ENCODE results near the gene CACNA1C. TPM values are rescaled to one million over a fixed set of nuclear protein-coding genes. Genes with fewer than 3 reads are reported as not detected.

Gene CACNA1C
- total RNA-seq, 1 donor from 2014 or later, result 6.8 TPM

- peak; percentile 71 for DNase-seq (ENCODE audit: low spot score)
These were observed 303.9 kb downstream of the CACNA1C start for GRCh38 chr12:2356601-2357125.

GRCh38 chr12:2358986-2359658, 306.3 kb downstream of the CACNA1C start:
- peak; percentile 64 for DNase-seq (ENCODE audit: low spot score)

- peak; percentile 77 for DNase-seq (ENCODE audit: low spot score)
These were observed 307.2 kb downstream of the CACNA1C start for GRCh38 chr12:2359725-2360629.

GRCh38 chr12:2360630-2361170, 307.9 kb downstream of the CACNA1C start:
- peak; percentile 30 for DNase-seq (ENCODE audit: low spot score)

GRCh38 chr12:2363836-2364609, 311.2 kb downstream of the CACNA1C start:
- peak; percentile 28 for DNase-seq (ENCODE audit: low spot score)

GRCh38 chr12:2364631-2365051, 311.9 kb downstream of the CACNA1C start:
- DNase-seq (ENCODE audit: low spot score), result peak; percentile 59

GRCh38 chr12:2366711-2367110, 313.9 kb downstream of the CACNA1C start:
- DNase-seq (ENCODE audit: low spot score), result peak; percentile 24

GRCh38 chr12:2372178-2372577, 319.4 kb downstream of the CACNA1C start:
- DNase-seq (ENCODE audit: low spot score), result peak; percentile 33

GRCh38 chr12:2372735-2373134, 319.9 kb downstream of the CACNA1C start:
- DNase-seq (ENCODE audit: low spot score), result peak; percentile 84

DNA sequence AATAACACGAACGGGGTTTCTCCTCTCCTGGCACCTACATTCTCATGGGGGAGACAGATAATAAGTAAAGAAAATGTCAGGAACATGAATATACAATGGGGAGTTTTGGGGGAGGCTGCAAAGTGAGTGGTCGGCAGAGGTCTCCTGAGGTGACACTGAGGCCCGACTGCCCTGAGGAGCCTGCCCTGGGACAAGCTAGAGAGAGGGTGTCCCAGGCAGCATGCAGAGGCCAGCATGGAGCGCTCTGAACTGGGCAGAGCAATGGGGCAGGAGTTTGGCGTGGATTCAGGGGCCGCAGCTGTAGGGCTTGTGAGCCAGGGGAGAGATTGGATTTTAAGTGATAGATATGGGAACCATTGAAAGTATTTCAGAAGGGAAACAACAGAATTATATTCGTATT, 320.5 kb downstream of the CACNA1C start:
- no peak for DNase-seq (ENCODE audit: low spot score)

DNA sequence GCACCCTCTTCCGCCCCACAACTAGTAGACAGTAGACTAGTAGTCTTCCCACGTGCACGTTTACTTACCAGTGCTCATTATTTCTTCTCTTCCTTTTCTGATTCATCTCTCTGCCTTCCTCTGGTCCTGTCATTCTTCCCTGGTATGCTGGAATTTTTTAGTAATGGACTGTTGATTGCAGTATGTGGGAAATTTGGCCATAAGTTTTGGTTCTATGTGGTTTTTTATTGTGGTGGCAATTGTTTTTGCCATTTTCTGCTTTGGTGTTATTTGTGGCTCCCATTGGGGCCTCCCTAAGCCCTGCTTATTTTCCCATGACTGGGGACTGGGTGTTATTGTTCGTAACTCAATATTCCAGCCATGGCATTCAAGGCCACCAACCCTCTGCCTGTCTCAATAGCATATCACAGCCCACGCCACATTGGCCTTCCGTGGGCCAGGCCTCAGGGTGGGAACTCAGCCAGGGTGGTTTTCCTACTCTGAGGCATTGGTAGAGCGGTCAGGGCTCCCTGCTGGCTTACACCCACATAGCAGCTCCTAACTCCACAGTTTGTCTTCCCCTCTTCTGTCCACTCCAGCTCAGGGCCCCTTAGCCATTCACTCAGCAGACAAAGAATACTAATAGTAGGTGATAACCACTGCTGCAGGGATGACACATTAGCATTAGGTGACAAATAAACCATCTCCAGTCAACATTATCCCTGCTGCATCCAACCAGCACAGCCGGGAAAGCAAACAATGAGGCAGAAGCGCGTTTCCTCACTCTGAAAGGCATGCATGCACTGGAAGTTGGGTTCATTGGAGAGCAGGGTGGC, 321.5 kb downstream of the CACNA1C start:
- no peak for DNase-seq (ENCODE audit: low spot score)

- no peak for DNase-seq (ENCODE audit: low spot score)
These were observed 323.1 kb downstream of the CACNA1C start for GRCh38 chr12:2375871-2376270.

- peak; percentile 77 for DNase-seq (ENCODE audit: low spot score)
These were observed 324.3 kb downstream of the CACNA1C start for GRCh38 chr12:2376908-2377657.

DNA sequence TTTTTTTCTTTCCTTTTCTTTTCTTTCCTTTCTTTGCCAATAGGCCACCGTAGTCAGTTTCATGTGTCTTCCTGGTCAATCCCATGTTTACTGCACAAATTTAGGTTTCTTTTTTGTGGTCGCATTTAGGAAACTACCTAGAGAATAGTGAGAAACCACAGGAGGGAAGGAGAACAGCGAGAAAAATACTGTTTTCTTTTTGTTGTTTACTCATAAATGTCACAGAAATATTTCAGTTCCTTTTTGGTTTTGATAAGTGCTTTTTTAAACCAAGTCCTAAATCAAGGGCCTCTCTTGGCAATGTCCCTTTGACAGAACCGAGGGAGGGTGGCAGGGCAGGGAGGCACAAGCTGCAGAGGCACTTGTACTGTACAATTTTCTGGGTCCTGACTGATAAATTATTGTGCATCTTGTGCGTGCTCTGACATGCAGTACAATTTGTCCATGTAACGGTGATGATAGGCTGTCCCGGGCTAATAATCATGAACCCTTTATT, 326.1 kb downstream of the CACNA1C start:
- peak; percentile 5 for DNase-seq (ENCODE audit: low spot score)

GRCh38 chr12:2380946-2381345, 328.2 kb downstream of the CACNA1C start:
- DNase-seq (ENCODE audit: low spot score), result peak; percentile 18

GRCh38 chr12:2382370-2383155, 329.8 kb downstream of the CACNA1C start:
- DNase-seq (ENCODE audit: low spot score), result peak; percentile 37

GRCh38 chr12:2383325-2384028, 330.7 kb downstream of the CACNA1C start:
- DNase-seq (ENCODE audit: low spot score), result peak; percentile 57

- no peak for DNase-seq (ENCODE audit: low spot score)
These were observed 331.2 kb downstream of the CACNA1C start for GRCh38 chr12:2384029-2384386.

Measured in mesenteric fat pad (tissue), 1 donor.